T-helper 1 cell treated with Interleukin-12 subunit alpha and Interleukin-12 subunit beta and Interleukin-4 antibody, amounts not matched to agents 30 μg/mL and 1 μg/mL, for 36 hours (primary cell): ENCODE results near the gene OTOG.

Experiments
- H3K27ac Mint-ChIP-seq: one replicate; pipeline ENCODE4 v1.8.0; 2021; ENCODE audit warnings: mild to moderate bottlenecking, mixed read lengths
- H3K27me3 Mint-ChIP-seq: one replicate; pipeline ENCODE4 v1.8.0; 2021; ENCODE audit warnings: low read depth, mixed read lengths
- H3K36me3 Mint-ChIP-seq: one replicate; pipeline ENCODE4 v1.8.0; 2021; ENCODE audit warnings: low read depth, mixed read lengths
- H3K4me1 Mint-ChIP-seq: one replicate; pipeline ENCODE4 v1.8.0; 2021; ENCODE audit warnings: low read depth, mixed read lengths
- H3K4me3 Mint-ChIP-seq: one replicate; pipeline ENCODE4 v1.8.0; 2021; ENCODE audit warnings: mild to moderate bottlenecking, moderate library complexity, mixed read lengths
- H3K9me3 Mint-ChIP-seq: one replicate; pipeline ENCODE4 v1.8.0; 2021; ENCODE audit warnings: mixed read lengths

The OTOG gene

DNA sequence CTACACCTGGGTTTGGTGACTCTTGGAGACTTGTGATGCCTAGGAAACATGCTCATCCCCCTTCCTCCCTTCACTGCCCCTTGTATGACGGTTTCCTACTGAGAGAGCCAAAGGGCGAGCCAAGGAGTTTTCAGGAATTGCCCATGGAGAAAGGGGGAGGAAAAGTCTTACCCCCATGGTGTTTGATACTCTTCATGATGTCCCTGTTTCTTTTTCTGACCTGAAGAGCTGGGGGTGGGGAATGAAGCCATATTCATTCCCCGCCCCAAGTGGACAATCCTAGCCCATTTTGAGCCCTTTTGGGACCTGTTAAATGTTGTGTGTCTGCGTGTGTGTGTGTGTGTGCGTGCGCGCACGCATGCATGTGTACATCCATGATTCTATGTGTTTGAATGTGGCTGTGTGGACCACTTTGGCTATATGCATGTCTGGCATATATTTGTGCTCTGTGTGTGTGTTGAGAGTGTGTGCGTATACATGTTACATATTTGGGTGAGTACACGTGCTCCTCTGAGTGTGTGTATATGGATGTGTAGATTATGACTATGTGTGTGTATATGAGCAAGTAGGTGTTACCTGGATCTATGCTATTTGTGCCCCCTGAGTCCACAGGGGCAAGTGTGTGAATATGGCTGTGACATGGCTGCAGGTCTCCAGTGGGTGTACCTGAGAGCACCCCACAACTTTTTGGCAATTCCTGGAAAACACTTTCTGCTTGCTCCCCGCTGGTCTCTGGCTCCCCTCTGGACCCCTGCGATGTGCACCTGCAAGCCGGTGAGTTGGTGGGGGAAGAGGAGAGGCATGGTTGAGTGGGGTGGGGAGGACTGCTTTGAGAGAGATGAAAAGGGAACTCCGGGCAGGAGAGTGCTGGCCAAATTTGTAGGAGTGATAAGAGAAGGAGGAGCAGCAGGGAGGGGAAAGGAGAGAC is 24.6 kb downstream of the OTOG start:
- H3K4me1 Mint-ChIP-seq = peaks cover 5% of the 10 kb centered on the region
- H3K4me3 Mint-ChIP-seq = no peak overlapping the region
- H3K27ac Mint-ChIP-seq = no peak overlapping the region
- no peaks in the 10 kb centered on the region for H3K36me3 Mint-ChIP-seq
- H3K9me3 Mint-ChIP-seq = no peaks in the 10 kb centered on the region
- peaks cover 2% of the 10 kb centered on the region for H3K27me3 Mint-ChIP-seq

DNA sequence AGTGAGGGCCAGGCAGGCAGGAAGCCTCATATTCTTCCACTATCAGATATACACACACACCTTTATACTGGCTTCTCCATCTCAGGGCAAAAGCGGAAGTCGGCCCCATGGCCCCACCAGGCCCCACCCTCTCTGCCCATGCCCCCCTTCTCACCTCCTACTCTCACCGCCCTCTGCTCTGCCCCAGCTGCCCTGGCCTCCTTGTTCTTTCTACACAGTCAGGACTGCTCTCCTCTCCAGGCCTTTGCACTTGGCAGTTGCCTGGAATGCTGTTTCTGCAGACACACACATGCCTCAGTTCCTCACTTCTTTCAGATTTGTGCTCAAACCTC is 25.3 kb downstream of the OTOG start:
- no peaks in the 10 kb centered on the region for H3K27me3 Mint-ChIP-seq
- H3K4me3 Mint-ChIP-seq = no peak overlapping the region
- H3K9me3 Mint-ChIP-seq = no peaks in the 10 kb centered on the region
- peaks cover 5% of the 10 kb centered on the region for H3K4me1 Mint-ChIP-seq
- H3K27ac Mint-ChIP-seq = no peak overlapping the region
- no peaks in the 10 kb centered on the region for H3K36me3 Mint-ChIP-seq

DNA sequence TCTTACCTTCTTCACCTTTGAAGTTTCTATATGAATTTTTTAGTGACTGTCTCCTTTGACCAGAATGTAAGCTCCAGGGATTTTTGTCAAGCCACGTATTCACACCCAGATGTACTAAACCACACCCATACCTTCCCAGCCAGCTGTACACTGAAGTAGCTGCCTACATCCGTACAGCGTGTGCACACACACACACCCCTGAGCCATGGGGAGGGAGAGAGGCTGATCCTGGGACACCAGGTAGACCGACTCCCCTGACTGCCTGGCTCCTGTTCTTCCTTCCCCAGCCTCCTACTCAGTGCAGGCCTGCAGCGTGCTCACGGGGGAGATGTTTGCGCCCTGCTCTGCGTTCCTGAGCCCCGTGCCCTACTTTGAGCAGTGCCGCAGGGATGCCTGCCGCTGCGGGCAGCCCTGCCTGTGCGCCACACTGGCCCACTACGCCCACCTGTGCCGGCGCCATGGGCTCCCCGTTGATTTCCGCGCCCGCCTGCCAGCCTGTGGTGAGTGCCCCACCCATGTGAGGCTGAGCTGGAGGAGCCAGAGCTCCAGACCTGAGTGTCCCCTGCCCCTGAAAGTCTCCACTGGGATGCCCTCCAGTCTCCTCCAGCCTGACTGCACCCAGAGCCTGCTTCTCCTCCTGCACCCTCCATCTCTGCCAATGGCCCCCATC is 25.9 kb downstream of the OTOG start:
- Mint-ChIP-seq H3K36me3 (no peaks in the 10 kb centered on the region), H3K4me1 (peaks cover 5% of the 10 kb centered on the region), H3K27me3 (no peaks in the 10 kb centered on the region), H3K27ac (no peak overlapping the region), H3K4me3 (no peak overlapping the region), H3K9me3 (no peaks in the 10 kb centered on the region)

DNA sequence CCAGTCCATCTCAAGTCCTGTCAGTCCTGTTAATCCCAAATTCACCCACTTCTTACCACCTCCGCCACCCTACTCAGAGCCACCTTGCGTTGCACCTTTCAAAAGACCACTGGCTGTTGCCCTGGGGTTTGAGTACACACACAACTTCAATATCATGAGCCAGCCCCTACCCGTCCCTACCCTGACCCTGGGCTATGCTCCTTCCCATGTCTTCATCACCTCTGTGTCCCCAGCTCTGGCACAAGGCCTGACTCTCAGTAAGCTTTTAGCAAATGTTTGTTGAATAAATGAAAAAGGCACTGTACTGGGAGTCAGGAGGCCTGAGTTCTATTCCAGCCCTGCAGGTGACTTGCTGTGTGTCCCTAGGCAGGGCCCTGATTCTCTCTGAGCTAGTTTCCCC is 26.5 kb downstream of the OTOG start:
- Mint-ChIP-seq H3K4me1 (peaks cover 2% of the 10 kb centered on the region), H3K27me3 (no peaks in the 10 kb centered on the region), H3K4me3 (no peak overlapping the region), H3K36me3 (no peaks in the 10 kb centered on the region), H3K9me3 (no peaks in the 10 kb centered on the region), H3K27ac (no peak overlapping the region)

GRCh38 chr11:17574141-17575091 is 27.4 kb downstream of the OTOG start:
- H3K27me3 Mint-ChIP-seq = no peaks in the 10 kb centered on the region
- no peak overlapping the region for H3K27ac Mint-ChIP-seq
- H3K4me1 Mint-ChIP-seq = peaks cover 2% of the 10 kb centered on the region
- H3K4me3 Mint-ChIP-seq = no peak overlapping the region
- no peaks in the 10 kb centered on the region for H3K9me3 Mint-ChIP-seq
- H3K36me3 Mint-ChIP-seq = no peaks in the 10 kb centered on the region

DNA sequence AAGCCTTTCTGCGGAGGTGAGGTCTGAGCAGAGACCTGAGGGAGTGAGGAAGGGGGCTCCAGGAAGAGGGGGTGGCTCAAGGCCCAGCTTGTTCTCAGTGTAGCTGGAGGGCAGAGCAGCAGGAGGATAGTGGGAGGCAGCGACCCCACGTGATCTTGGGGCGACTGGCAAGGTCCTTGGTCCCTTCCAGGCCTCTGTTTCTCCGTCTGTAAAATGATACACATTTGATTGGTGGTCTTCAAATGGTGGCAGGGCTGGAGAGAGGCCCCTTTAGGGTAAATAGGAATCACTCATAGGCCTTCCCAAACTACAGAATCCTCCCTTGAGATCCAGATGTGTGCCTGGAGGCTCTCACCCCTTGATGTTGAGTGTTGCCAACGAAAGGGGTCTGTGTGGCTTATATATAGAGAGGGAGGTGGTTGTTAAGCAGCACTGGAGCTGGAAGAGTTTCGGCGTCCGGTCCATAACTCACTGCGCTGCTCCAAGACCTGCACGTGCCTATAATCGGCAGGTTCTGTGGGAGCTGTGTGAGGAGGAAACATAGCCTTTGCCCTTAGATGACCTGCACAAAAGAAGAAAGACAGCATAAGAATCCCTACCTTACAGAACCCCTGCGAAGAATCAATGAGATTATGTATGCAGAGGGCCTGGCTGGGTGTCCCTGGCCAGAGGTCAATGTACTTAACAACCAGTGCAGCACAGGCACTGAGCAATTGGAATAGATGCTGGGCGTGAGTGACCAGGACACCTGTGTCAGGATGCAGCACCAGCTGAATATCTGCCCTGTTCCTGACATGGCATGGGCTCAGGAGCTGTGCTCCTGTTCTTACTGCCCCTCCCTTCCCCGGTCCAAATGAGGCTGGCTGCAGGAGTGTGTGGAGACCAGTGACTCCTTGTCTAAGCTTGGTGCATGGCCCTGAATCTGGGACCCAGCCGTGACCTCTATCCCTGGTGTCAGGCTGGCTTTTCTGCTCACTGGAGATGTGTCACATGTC is 28.7 kb downstream of the OTOG start:
- Mint-ChIP-seq H3K4me3 (no peak overlapping the region), H3K4me1 (peaks cover 2% of the 10 kb centered on the region), H3K27ac (no peak overlapping the region), H3K36me3 (no peaks in the 10 kb centered on the region), H3K27me3 (peaks cover 5% of the 10 kb centered on the region), H3K9me3 (no peaks in the 10 kb centered on the region)

- Mint-ChIP-seq H3K36me3 (no peaks in the 10 kb centered on the region), H3K4me1 (no peaks in the 10 kb centered on the region), H3K4me3 (no peak overlapping the region), H3K9me3 (no peaks in the 10 kb centered on the region), H3K27ac (no peak overlapping the region), H3K27me3 (peaks cover 19% of the 10 kb centered on the region)
These were observed 31.2 kb downstream of the OTOG start for GRCh38 chr11:17578296-17578695.

DNA sequence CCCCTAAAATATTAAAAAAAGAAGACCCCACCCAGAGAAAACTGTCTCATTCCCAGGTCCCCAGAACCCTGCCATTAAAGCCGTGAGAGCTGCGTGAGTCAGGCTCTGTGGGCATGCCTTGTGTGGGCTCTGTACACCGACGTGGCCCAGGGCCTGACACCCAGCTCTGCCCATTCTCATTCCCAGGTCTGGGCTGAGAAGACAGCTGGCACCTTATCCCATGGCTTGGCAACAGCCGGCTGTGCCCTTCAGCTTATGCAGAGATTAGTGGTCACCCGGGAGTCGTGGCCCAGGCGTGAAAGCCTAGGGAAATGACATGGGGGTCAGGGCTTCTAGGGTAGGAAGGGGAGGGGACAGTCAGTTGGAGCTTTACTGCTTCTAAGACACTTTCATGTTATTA is 31.9 kb downstream of the OTOG start:
- peaks cover 19% of the 10 kb centered on the region for H3K27me3 Mint-ChIP-seq
- H3K4me3 Mint-ChIP-seq = no peak overlapping the region

GRCh38 chr11:17579451-17579850 is 32.4 kb downstream of the OTOG start:
- no peaks in the 10 kb centered on the region for H3K9me3 Mint-ChIP-seq
- peaks cover 19% of the 10 kb centered on the region for H3K27me3 Mint-ChIP-seq
- no peaks in the 10 kb centered on the region for H3K4me1 Mint-ChIP-seq
- H3K27ac Mint-ChIP-seq = no peak overlapping the region
- no peak overlapping the region for H3K4me3 Mint-ChIP-seq
- H3K36me3 Mint-ChIP-seq = no peaks in the 10 kb centered on the region

More for the DNA sequence above, 31.9 kb downstream of the OTOG start:
- H3K4me1 Mint-ChIP-seq = no peaks in the 10 kb centered on the region
- H3K36me3 Mint-ChIP-seq = no peaks in the 10 kb centered on the region
- no peak overlapping the region for H3K27ac Mint-ChIP-seq
- no peaks in the 10 kb centered on the region for H3K9me3 Mint-ChIP-seq

GRCh38 chr11:17580271-17580670 is 33.2 kb downstream of the OTOG start:
- no peaks in the 10 kb centered on the region for H3K9me3 Mint-ChIP-seq

GRCh38 chr11:17581036-17581731 is 34.1 kb downstream of the OTOG start:
- Mint-ChIP-seq H3K9me3 (no peaks in the 10 kb centered on the region), H3K36me3 (no peaks in the 10 kb centered on the region), H3K27ac (no peak overlapping the region), H3K4me3 (no peak overlapping the region), H3K4me1 (no peaks in the 10 kb centered on the region), H3K27me3 (peaks cover 26% of the 10 kb centered on the region)

More at GRCh38 chr11:17580271-17580670, 33.2 kb downstream of the OTOG start:
- H3K4me3 Mint-ChIP-seq = no peak overlapping the region
- no peaks in the 10 kb centered on the region for H3K4me1 Mint-ChIP-seq
- peaks cover 19% of the 10 kb centered on the region for H3K27me3 Mint-ChIP-seq
- no peaks in the 10 kb centered on the region for H3K36me3 Mint-ChIP-seq
- H3K27ac Mint-ChIP-seq = no peak overlapping the region

- H3K36me3 Mint-ChIP-seq = no peaks in the 10 kb centered on the region
- H3K4me1 Mint-ChIP-seq = no peaks in the 10 kb centered on the region
- no peaks in the 10 kb centered on the region for H3K9me3 Mint-ChIP-seq
- H3K27me3 Mint-ChIP-seq = peaks cover 26% of the 10 kb centered on the region
- H3K4me3 Mint-ChIP-seq = no peak overlapping the region
- no peak overlapping the region for H3K27ac Mint-ChIP-seq
These were observed 34.6 kb downstream of the OTOG start for GRCh38 chr11:17581732-17582053.
